Epithelial cell of esophagus (primary cell): ENCODE data around the gene BZW2.

Source experiments
- DNase-seq: peaks from one replicate; pipeline ENCODE4 v3.0.0; 2010; ENCODE audit warnings: low read depth
- H3K4me3 ChIP-seq: 2 replicates; pipeline ENCODE4 v1.5.1; 2011; ENCODE audit warnings: mild to moderate bottlenecking, low read length, control low read depth
- CTCF ChIP-seq: IDR thresholded peaks from 2 replicates; pipeline ENCODE4 v1.5.1; 2011; ENCODE audit warnings: low read depth, mild to moderate bottlenecking, low read length, control low read depth, inconsistent platforms; ENCODE audit not compliant: insufficient read depth; ENCODE audit errors: missing control alignments

Gene BZW2

GRCh38 chr7:16685535-16685934 is 39.6 kb downstream of the BZW2 start:
- TF ChIP-seq CTCF: no peak
- no peak overlapping the region for H3K4me3 ChIP-seq
- no peak for DNase-seq

- TF ChIP-seq CTCF: no peak
- H3K4me3 ChIP-seq: no peak overlapping the region
- peak; percentile 63 for DNase-seq
Observed at GRCh38 chr7:16688249-16688648, 42.3 kb downstream of the BZW2 start.

GRCh38 chr7:16691241-16691640 is 45.3 kb downstream of the BZW2 start:
- no peak for TF ChIP-seq CTCF
- no peak overlapping the region for H3K4me3 ChIP-seq
- no peak for DNase-seq

GRCh38 chr7:16693601-16694318 is 47.8 kb downstream of the BZW2 start:
- H3K4me3 ChIP-seq: no peak overlapping the region

GRCh38 chr7:16694806-16695205 is 48.8 kb downstream of the BZW2 start:
- no peak for TF ChIP-seq CTCF
- DNase-seq: no peak
- no peak overlapping the region for H3K4me3 ChIP-seq

More at GRCh38 chr7:16693601-16694318, 47.8 kb downstream of the BZW2 start:
- DNase-seq: no peak
- no peak for TF ChIP-seq CTCF

GRCh38 chr7:16695621-16696237 is 49.7 kb downstream of the BZW2 start:
- peak; percentile 75 for TF ChIP-seq CTCF
- DNase-seq: peak; percentile 77
- H3K4me3 ChIP-seq: no peak overlapping the region

- H3K4me3 ChIP-seq: no peak overlapping the region
- DNase-seq: no peak
- TF ChIP-seq CTCF: no peak
Observed at GRCh38 chr7:16697507-16698199, 51.7 kb downstream of the BZW2 start.
